ENCODE measurements around the gene ZFHX3. TPM values are rescaled to one million over a fixed set of nuclear protein-coding genes. Genes with fewer than 3 reads are reported as not detected.

The ZFHX3 gene
- total RNA-seq, 1 experiment from 2014 or later, result 1.5 TPM

- peaks cover 5% of the 10 kb centered on the region; the same call in 1 of the 2 replicates for H3K4me1 ChIP-seq (ENCODE audit: insufficient read depth, low read length)
- peaks cover 2% of the 10 kb centered on the region; the same call in 1 of the 2 replicates for H3K27me3 Mint-ChIP-seq (ENCODE audit: low read depth)
- no peak overlapping the region for H3K9ac ChIP-seq (ENCODE audit: extremely low read depth, insufficient read length, low read length)
- no peak overlapping the region for H2AK5ac ChIP-seq (ENCODE audit: insufficient read length, low read length)
- H4K20me1 ChIP-seq (ENCODE audit: control insufficient read depth, insufficient read depth, insufficient read length), result no peaks in the 10 kb centered on the region
- TF ChIP-seq CTCF (conservative IDR thresholded peaks at IDR 0.05), result no peak
- H4K5ac ChIP-seq (ENCODE audit: insufficient read length, low read depth, low read length), result no peak overlapping the region
- no peaks in the 10 kb centered on the region for H3K9me3 ChIP-seq (ENCODE audit: control insufficient read depth, low read depth, low read length)
- DNase-seq, result no peak
- H2BK120ac ChIP-seq (ENCODE audit: low read depth, low read length, poor library complexity, severe bottlenecking), result no peak overlapping the region
- no peaks in the 10 kb centered on the region for H3K27me3 ChIP-seq (ENCODE audit: insufficient read depth, low read length)
- H4K8ac ChIP-seq (replicated peaks; ENCODE audit: insufficient read length, low read depth, low read length), result no peak overlapping the region
- no peak overlapping the region for H3K4ac ChIP-seq (ENCODE audit: low read depth, low read length)
- peaks cover 45 to 52% of the 10 kb centered on the region in 2 experiments for H3K4me1 Mint-ChIP-seq
- no peak overlapping the region for H4K91ac ChIP-seq (ENCODE audit: insufficient read length, low read depth, low read length)
- whole genome bisulfite sequencing (ENCODE audit: extremely low coverage, insufficient read length, low lambda C conversion rate), result no CpG with 5 or more reads among the region's 17 CpGs
- no peaks in the 10 kb centered on the region for H3K79me2 ChIP-seq (ENCODE audit: insufficient read depth, low read length)
- no peaks in the 10 kb centered on the region for H3K79me1 ChIP-seq (ENCODE audit: insufficient read depth, low read depth, low read length, poor library complexity, severe bottlenecking)
- no peak overlapping the region for H3K27ac ChIP-seq (ENCODE audit: insufficient read length, low read depth, low read length)
- no peak overlapping the region for H2BK20ac ChIP-seq (ENCODE audit: low read depth, low read length, poor library complexity, severe bottlenecking)
- H3K56ac ChIP-seq (ENCODE audit: insufficient read length, low read depth, low read length), result no peak overlapping the region
- H2BK12ac ChIP-seq (ENCODE audit: insufficient read length, low read depth, low read length), result no peak overlapping the region
- no peak overlapping the region for H2BK15ac ChIP-seq (ENCODE audit: low read depth, low read length)
- no peak overlapping the region for H3K14ac ChIP-seq (ENCODE audit: insufficient read depth, low read length)
- H3K4me3 Mint-ChIP-seq, result no peak overlapping the region
- no peak overlapping the region for H3T11ph ChIP-seq (ENCODE audit: low read length)
- H3K4me2 ChIP-seq (ENCODE audit: insufficient read depth, insufficient read length, low read length), result no peak overlapping the region
- peaks cover 0 to 4% of the 10 kb centered on the region in 2 experiments; a peak in 2 of 5 replicates for H3K9me3 Mint-ChIP-seq
- peak overlapping the region in 1 of 3 experiments; percentile 10; a peak in 1 of 7 replicates for H3K27ac Mint-ChIP-seq
- no peaks in the 10 kb centered on the region for H3K23me2 ChIP-seq (ENCODE audit: insufficient read length, low read depth, low read length, poor library complexity, severe bottlenecking)
- no peak overlapping the region for H3K18ac ChIP-seq (ENCODE audit: insufficient read length, low read depth, low read length)
- no peak overlapping the region for H2BK5ac ChIP-seq (ENCODE audit: insufficient read length, low read length)
- H3K23ac ChIP-seq (ENCODE audit: insufficient read length, low read depth, low read length), result no peak overlapping the region
- H3K36me3 Mint-ChIP-seq (ENCODE audit: insufficient read depth in 1 of 3, low read depth in 3 of 3), result no peaks in the 10 kb centered on the region; a peak in 1 of 7 replicates
- no peak overlapping the region for H2AFZ ChIP-seq (ENCODE audit: low read length)
Observed at GRCh38 chr16:72934636-72935403, 113.1 kb downstream of the ZFHX3 start.

Measured in H9 (cell line).